Breast epithelium (tissue), 4 donors: Measurements from ENCODE around the gene FEN1. TPM values are rescaled to one million over a fixed set of nuclear protein-coding genes. Genes with fewer than 3 reads are reported as not detected.

Experiments
- DNase-seq, 2 donors: peaks; one replicate each; pipeline ENCODE4 v3.0.0-alpha.2; 2019; ENCODE audit warnings: low spot score in 2 of 2
- H3K27ac ChIP-seq, 2 donors: fragments of 200-600 bp; sonication (generic) in 1 of 2; one replicate each; pipeline ENCODE4 v1.5.1; 2016 to 2019; ENCODE audit warnings: mild to moderate bottlenecking in 1 of 2
- H3K27me3 ChIP-seq, 2 donors: fragments of 200-600 bp; sonication (generic) in 1 of 2; one replicate each; pipeline versions ENCODE4 v1.5.1 to v1.6.0; 2017 to 2019; ENCODE audit warnings: control low read depth in 1 of 2, mild to moderate bottlenecking in 1 of 2
- H3K36me3 ChIP-seq: fragments of 200-600 bp; one replicate; pipeline ENCODE4 v1.5.1; 2019
- H3K4me1 ChIP-seq, 2 donors: fragments of 200-600 bp; sonication (generic); one replicate each; pipeline ENCODE4 v1.5.1; 2016 to 2019; ENCODE audit warnings: control low read depth in 1 of 2
- H3K4me3 ChIP-seq, 3 donors: fragments of 200-600 bp; sonication (generic); 1 replicate in 2 of 3; 2 replicates in 1 of 3; pipeline ENCODE4 v1.5.1; 2016 to 2019; ENCODE audit warnings: mild to moderate bottlenecking in 3 of 3, moderate library complexity in 2 of 3
- H3K9me3 ChIP-seq, 2 donors: fragments of 200-600 bp; sonication (generic) in 1 of 2; one replicate each; pipeline ENCODE4 v1.5.1; 2016 to 2019; ENCODE audit warnings: control low read depth in 1 of 2
- CTCF ChIP-seq, 3 donors: fragments of 450-650 bp; IDR thresholded peaks; one replicate each; pipeline ENCODE4 v1.5.1; 2016 to 2017; ENCODE audit warnings: antibody characterized with exemption in 3 of 3, mild to moderate bottlenecking in 3 of 3, moderate library complexity in 3 of 3
- POLR2A ChIP-seq: fragments of 450-650 bp; IDR thresholded peaks from one replicate; pipeline ENCODE4 v1.6.1; 2016; ENCODE audit warnings: antibody characterized with exemption, mild to moderate bottlenecking, moderate library complexity
- POLR2AphosphoS5 ChIP-seq, 3 donors: sonication (generic); formaldehyde crosslinking; IDR thresholded peaks; one replicate each; pipeline ENCODE4 v1.6.1; 2017; ENCODE audit warnings: antibody characterized with exemption in 3 of 3
- intact Hi-C: fragments of 100-400 bp; cut with DNase I; formaldehyde crosslinking; loops from one replicate; pipeline ENCODE4 v1.15.1; 2023; ENCODE audit warnings: low total_unique reads
- total RNA-seq, 3 donors: library from RNA; depleted of rRNA; stranded (reverse); fragments of >200 nt; gene quantifications; one replicate each; pipeline ENCODE4 v1.1.0, GENCODE V29; 2016

Gene FEN1
- total RNA-seq, 3 donors from 2014 or later, result 5.9 to 9.2 (median 8.5) TPM

- TF ChIP-seq CTCF (IDR thresholded peaks at IDR 0.05) (no peak), POLR2A (no peak), POLR2AphosphoS5 (IDR thresholded peaks at IDR 0.05) (no peak)
- Histone ChIP-seq H3K4me1 (no peaks in the 10 kb centered on the region), H3K27me3 (no peaks in the 10 kb centered on the region), H3K4me3 (no peak overlapping the region), H3K9me3 (no peaks in the 10 kb centered on the region), H3K36me3 (no peaks in the 10 kb centered on the region), H3K27ac (no peak overlapping the region)
- DNase-seq, result no peak
- intact Hi-C loops, result loop anchor here (10.0 kb wide), 1 partner anchor 289 kb away; no protein-coding TSS in a partner anchor
These were observed 2.7 kb downstream of the FEN1 start for GRCh38 chr11:61795459-61795858.

- Histone ChIP-seq H3K27ac (no peak overlapping the region), H3K27me3 (no peaks in the 10 kb centered on the region), H3K36me3 (no peaks in the 10 kb centered on the region), H3K4me3 (no peak overlapping the region), H3K4me1 (no peaks in the 10 kb centered on the region), H3K9me3 (no peaks in the 10 kb centered on the region)
- intact Hi-C loops, result loop anchor here (10.0 kb wide), 1 partner anchor 289 kb away; no protein-coding TSS in a partner anchor
- no peak for TF ChIP-seq POLR2A
- no peak for TF ChIP-seq CTCF (IDR thresholded peaks at IDR 0.05)
- TF ChIP-seq POLR2AphosphoS5 (IDR thresholded peaks at IDR 0.05), result no peak
- DNase-seq, result no peak
These were observed 3.3 kb downstream of the FEN1 start for GRCh38 chr11:61795876-61796526.

DNA sequence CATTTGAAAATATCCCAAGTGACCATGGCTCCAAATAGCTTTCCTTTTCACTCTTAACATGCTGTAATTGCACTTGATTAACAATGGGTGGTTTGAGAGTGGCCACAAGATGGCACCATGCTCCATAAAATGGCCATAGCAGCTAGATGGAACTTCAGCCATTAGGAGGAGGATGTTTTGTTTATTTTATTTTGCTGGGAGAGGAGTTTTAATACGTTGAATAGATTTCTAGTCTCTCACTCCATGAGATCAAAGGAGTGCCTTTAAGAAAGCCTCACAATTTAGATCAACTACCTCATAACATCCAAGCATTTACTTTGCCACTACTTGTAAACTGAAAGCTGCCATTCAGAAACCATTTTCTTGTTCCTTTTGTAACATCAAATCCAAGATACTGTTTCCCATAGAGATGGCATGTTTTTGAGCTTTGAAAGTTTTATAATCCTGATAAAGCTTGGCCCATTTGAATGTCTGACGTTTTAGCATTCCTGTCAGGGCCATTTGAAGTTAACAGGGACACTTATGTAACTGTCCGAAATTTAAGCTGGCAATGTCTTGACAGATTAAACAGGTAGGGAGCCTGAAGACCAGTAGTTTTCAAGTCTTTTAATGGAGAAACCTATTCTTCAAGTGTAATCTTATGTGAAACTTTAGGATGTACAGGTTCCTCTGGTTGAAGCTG, 4.7 kb downstream of the FEN1 start:
- intact Hi-C loops, result loop anchor here (10.0 kb wide), 1 partner anchor 287 kb away; no protein-coding TSS in a partner anchor
- H3K4me1 ChIP-seq, result no peaks in the 10 kb centered on the region
- DNase-seq, result peak; percentile 71 to 79
- no peaks in the 10 kb centered on the region for H3K36me3 ChIP-seq
- no peaks in the 10 kb centered on the region for H3K27me3 ChIP-seq
- TF ChIP-seq CTCF (IDR thresholded peaks at IDR 0.05) (peak; percentile 57 to 88 (median 86)), POLR2AphosphoS5 (IDR thresholded peaks at IDR 0.05) (no peak)
- no peak overlapping the region for H3K4me3 ChIP-seq
- no peaks in the 10 kb centered on the region for H3K9me3 ChIP-seq
- peak overlapping the region; percentile 2 to 8 for H3K27ac ChIP-seq

GRCh38 chr11:61799665-61800284, 7.1 kb downstream of the FEN1 start:
- Histone ChIP-seq H3K4me3 (no peak overlapping the region), H3K27me3 (no peaks in the 10 kb centered on the region), H3K36me3 (no peaks in the 10 kb centered on the region), H3K27ac (no peak overlapping the region), H3K4me1 (no peaks in the 10 kb centered on the region), H3K9me3 (no peaks in the 10 kb centered on the region)
- intact Hi-C loops, result loop anchor here (10.0 kb wide), 1 partner anchor 285 kb away; no protein-coding TSS in a partner anchor
- DNase-seq, result no peak
- TF ChIP-seq POLR2A (no peak), CTCF (IDR thresholded peaks at IDR 0.05) (no peak), POLR2AphosphoS5 (IDR thresholded peaks at IDR 0.05) (no peak)
